SKM-1 (cell line): ENCODE measurements around the gene FBXW2.
"Not testable (repeated sequence)": the region's sequence is repeated elsewhere in the genome, so short reads cannot be mapped to it uniquely, and the experiment has no call there.

Experiments
- DNase-seq: peaks from one replicate; lab custom pipeline; 2025; ENCODE audit not compliant: unreplicated experiment; lab: John Stamatoyannopoulos, UW

The FBXW2 gene

DNA sequence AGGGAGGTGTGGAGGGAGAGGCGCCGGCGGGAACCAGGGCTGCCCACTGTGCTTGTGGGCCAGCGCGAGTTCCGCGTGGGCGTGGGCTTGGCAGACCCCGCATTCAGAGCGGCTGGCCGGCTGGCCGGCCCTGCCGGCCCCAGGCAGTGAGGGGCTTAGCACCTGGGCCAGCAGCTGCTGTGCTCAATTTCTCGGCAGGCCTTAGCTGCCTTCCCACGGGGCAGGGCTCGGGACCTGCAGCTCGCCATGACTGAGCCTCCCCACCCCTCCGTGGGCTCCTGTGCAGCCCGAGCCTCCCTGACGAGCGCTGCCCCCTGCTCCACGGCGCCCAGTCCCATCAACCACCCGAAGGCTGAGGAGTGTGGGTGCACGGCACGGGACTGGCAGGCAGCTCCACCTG is 46.9 kb downstream of the FBXW2 start:
- not testable (repeated sequence) for DNase-seq

- DNase-seq = no peak
Measured at GRCh38 chr9:120745278-120745677, 47.9 kb downstream of the FBXW2 start.

GRCh38 chr9:120742951-120743416 is 50.2 kb downstream of the FBXW2 start:
- no peak for DNase-seq

GRCh38 chr9:120741701-120742100 is 51.5 kb downstream of the FBXW2 start:
- DNase-seq = no peak

DNA sequence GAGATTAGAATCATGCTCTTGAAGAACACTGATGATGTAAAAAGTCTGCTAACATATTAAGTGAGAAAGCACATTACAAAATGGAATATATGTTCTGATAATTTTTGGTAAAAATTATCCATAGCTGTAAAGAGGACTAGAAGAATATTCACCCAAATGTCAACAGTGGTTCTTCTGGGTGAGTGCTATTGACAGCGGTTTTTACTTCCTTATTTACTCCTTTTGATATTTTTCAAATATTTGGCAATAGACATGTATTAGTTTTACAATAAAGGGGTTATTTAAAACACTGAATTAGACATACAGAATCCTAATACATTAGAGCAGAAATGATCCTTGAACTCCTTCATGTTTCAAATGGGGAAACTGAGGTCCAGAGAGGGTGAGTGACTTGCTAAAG is 52.0 kb downstream of the FBXW2 start:
- no peak for DNase-seq

- no peak for DNase-seq
Measured at GRCh38 chr9:120740132-120740531, 53.1 kb downstream of the FBXW2 start.

DNA sequence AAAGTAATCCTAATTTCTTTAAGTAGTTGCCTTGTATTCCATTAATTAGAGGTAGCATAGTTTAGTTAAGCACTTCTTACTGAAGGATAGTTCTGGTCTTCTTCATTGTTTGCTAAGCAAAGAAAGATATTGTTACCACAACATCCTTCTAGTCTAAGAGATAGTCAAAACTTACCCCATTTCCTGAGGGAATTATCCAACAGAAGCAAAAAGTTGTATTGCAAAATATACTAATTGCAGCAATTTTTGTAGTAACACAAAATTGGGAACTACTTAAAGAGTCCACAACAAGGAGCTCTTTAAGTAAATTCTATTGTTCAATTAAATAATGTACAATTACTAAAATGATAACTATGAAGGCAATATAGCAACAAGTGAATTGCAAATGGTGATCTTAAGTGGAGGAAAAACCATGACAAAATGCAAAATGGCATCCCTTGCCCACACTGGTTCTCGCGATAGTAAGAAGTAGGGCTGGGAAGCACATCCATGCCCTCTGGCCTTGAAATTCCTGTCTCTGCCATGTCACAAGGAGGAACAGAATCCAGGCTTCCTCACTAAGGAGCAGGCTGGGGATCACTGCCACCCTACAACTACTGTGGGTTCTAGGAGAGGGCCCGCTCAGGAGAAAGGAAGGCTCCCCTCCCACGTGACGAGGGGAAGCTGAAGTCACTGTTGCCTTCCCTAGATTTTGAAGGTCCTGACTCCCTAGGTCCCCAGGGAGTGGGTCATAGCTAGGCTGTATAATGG is 55.6 kb downstream of the FBXW2 start:
- peak; percentile 56 for DNase-seq

GRCh38 chr9:120736881-120737280 is 56.3 kb downstream of the FBXW2 start:
- DNase-seq = no peak

DNA sequence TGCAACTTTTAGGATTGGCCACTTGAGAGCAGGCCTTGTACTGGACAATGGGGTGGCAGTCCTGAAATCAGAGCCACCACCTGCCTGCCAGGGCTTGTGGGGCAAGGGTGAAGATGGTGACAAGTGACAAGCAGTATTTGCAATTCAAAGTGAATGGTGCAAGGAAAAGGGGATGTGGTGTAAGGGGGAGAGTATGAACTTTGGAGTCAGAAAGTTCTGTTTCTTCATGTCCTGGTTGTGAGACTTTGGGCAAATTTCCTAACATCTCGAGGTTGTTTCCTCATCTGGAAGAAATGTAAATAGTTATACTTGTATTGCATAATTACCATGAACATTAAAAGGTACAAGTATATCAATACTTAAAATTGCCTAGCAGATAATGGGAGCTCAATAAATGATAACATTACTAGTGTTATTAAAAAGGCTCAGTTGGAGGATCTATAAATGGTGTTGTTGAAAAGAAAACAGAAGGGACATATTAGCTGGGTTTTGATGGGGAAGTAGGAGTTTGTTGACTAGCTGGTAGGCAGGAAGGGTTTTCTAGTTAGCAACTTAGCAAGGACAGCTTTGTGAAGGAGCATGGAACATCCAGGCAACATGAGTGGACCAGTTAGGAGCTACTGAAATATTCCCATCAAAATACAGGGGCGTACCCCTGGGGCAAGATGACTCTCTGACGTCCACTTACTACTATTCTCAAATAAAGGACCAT is 57.6 kb downstream of the FBXW2 start:
- peak; percentile 98 for DNase-seq

GRCh38 chr9:120734607-120735410 is 58.4 kb downstream of the FBXW2 start:
- no peak for DNase-seq

GRCh38 chr9:120733190-120733589 is 60.0 kb downstream of the FBXW2 start:
- DNase-seq = no peak

- DNase-seq = no peak
Measured at GRCh38 chr9:120730654-120731514, 62.3 kb downstream of the FBXW2 start.

DNA sequence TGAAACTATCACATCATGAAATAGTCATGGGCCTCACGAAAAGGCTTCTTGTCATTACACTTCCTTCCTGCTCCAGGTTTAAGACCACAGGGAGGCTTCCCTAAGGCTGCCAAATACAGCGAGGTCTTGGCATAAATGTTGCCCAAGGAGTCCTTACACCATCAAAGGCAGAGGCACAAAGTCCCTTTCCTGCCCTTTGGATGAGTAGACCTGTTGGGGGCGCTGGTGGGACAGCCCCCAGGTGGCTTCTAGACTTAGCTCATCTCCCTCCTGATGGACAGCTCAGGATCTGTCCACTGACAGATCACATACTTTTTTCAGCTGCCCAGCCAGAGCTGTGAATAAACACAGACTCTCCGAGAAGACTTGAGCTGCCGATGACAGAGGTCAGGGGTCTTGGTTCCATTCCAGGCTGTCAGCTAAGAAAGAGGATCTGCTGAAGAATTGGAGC is 63.4 kb downstream of the FBXW2 start:
- DNase-seq = peak; percentile 62

DNA sequence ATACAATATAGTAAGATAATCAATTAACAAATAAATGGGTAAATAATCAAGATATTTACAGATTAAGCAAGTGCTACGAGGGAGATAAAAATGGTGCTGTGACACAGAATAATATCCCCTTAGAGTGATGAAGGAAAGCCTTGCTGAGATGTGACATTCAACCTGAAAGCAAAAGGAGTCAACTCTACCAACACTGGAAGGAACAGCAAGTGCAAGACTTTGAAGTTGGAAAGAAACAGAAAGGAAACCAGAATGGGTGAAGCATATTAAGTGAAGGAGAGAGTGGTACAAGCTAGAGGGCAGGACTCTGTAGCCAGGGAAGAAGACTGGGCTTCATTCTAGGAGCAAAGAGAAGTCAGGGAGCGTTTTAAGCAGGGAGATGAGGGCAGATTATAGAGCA is 66.7 kb downstream of the FBXW2 start:
- no peak for DNase-seq

- no peak for DNase-seq
Measured at GRCh38 chr9:120725907-120726306, 67.3 kb downstream of the FBXW2 start.

DNA sequence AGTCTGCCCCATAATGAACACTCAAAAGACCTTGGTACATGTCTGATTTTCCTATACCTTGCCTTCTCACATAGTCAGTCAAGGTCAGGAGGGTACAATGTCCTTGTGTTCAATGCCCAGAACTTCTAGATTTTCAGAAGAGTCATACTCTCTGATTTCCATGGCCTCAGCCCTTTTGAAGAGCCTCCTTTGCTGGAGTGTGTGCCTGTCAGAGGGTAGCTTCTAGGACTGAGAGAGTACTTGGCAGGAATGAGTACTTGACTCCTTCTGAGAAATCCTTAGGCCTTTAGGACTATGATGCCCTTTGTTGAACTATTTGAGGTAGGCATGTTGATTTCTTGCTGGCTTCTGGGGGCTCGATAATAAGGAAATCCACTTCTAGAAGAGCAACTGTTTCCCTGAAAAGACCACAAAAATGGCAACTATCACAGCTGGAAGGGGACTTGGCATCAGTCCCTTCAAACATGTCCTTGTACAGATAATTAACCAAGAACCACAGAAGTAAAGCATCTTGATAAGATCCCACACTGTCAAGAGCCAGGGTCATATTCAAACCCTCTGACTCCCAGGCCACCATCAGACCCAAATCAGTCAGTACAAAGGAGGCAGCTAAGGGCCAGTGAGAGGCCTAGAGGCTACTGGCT is 68.3 kb downstream of the FBXW2 start:
- DNase-seq = no peak

DNA sequence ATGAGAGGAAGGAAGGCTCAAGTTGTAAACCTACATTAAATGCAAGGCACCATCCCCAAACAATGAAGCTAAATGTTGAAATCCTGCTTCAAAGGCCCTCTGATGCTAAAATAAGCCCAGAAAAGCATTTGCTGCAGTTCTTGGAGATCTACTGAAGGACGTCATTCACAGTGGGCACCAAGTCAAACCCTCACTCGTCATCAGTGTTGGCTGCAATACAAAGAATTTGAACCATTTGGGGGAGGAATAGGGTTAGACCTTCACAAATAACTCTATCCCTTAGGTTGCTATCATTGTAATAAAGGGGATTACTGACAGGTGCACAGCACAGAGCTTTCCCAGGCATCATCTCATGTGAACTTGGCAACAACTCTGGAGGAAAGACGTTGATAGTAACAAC is 69.7 kb downstream of the FBXW2 start:
- DNase-seq = no peak

- no peak for DNase-seq
Measured at GRCh38 chr9:120720404-120720803, 72.8 kb downstream of the FBXW2 start.

DNA sequence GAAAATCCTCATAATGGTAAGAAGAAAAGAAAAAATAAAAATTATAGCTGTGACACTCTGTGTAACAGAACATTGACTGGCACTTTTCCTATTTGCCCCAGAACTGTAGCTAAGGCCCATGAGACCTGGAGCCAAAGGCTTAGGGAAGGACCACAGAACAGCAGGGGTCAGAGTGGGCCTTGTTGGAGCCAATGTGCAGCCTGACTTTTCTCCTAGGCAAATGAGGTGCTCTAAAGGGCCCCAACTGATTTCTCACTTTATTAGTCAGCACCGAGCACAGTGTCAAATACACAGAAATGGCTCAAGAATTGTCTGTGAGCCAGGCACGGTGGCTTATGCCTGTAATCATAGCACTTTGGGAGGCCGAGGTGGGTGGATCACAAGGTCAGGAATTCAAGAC is 74.9 kb downstream of the FBXW2 start:
- no peak for DNase-seq

- DNase-seq = no peak
Measured at GRCh38 chr9:120717176-120717575, 76.0 kb downstream of the FBXW2 start.
